ENCODE data around the gene HMGCR.

Gene HMGCR

DNA sequence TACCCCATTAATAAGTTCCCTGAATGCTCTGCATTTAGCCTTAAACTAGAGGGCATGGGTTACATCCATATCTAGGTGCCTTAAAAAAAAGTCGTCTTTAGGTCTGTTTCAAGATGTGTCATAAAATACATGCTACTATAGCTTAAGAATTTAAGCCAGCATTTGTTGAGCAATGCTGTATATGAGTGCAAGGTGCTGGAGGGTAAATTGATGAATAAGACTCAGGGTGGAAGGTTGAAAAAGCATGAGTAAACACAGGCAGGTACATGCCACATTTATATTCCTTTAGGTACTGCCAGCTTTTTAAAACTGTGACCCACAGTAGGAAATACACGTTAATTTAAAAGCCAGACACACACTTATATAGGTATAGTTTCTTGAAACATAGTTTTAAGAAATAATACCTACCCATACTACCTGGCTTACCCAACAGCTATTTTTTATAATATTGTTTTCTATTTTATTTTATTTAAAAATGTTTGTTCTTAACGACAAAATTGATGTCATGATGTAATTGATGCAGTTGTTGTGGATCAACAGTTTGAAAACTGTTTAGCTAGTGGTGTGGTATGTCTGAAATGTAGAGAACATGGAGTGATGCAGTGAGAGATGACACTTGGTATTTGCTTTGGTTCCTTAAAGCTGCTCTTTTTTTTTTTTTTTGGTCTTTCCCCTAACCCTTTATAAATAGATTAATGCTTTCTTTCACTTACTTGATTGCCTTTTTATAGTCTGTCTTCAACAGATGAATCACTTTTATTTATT, 3.9 kb downstream of the HMGCR start:
- no peak for DNase-seq (ENCODE audit: low spot score)

- DNase-seq (ENCODE audit: low spot score): no peak
Observed at GRCh38 chr5:75341934-75342333, 4.9 kb downstream of the HMGCR start.

DNA sequence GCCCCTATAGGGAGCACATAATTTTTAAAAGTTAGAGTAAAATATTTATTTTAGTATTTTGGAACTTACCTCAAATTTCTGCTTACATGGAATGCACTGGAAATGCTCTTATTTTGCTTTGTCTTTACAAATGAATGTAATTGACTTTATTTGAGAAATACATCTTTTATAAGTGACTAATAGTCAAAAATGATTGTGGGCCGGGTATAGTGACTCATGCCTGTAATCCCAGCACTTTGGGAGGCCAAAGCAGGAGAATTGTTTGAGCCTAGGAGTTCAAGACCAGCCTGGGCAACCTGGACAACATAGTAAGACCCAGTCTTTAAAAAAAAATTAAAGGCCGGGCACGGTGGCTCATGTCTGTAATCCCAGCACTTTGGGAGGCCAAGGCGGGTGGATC, 5.8 kb downstream of the HMGCR start:
- DNase-seq (ENCODE audit: low spot score): no peak

GRCh38 chr5:75348241-75348640, 11.2 kb downstream of the HMGCR start:
- DNase-seq (ENCODE audit: low spot score): no peak

DNA sequence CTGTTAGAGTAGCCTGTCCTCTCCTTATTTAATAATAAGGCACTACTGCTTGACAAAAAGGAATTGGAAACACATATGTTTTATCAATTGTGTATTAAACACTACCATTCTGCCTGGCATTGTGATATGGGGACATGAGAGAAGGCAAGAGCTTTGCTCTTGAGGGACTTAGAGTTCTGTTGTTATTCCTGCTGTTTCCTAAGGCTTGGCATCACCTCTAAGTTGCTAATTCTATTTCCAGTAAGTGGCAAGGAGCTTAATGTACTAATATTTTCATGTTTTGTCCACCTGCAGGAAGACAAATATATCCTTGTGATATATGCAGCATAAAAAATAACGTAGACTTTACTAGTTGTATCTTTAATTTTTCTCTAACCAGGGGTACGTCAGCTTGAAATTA, 12.6 kb downstream of the HMGCR start:
- DNase-seq (ENCODE audit: low spot score): no peak

GRCh38 chr5:75351139-75351926, 14.3 kb downstream of the HMGCR start:
- no peak for DNase-seq (ENCODE audit: low spot score)

DNA sequence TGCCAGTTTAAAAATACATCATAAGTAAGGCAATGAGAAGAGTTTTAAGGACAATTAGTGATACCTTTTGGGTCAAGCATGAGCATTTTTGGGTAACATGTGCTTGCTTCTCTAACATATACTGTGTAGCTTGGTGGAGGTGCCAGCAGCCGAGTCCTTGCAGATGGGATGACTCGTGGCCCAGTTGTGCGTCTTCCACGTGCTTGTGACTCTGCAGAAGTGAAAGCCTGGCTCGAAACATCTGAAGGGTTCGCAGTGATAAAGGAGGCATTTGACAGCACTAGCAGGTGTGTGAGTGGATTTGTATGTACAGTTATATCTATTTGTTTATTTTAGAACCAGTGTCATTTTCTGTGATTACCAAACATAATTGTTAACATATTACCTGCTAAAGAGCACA, 18.2 kb downstream of the HMGCR start:
- no peak for DNase-seq (ENCODE audit: low spot score)

- no peak for DNase-seq (ENCODE audit: low spot score)
Observed at GRCh38 chr5:75356719-75357118, 19.7 kb downstream of the HMGCR start.

- no peak for DNase-seq (ENCODE audit: low spot score)
Observed at GRCh38 chr5:75358117-75358516, 21.1 kb downstream of the HMGCR start.

DNA sequence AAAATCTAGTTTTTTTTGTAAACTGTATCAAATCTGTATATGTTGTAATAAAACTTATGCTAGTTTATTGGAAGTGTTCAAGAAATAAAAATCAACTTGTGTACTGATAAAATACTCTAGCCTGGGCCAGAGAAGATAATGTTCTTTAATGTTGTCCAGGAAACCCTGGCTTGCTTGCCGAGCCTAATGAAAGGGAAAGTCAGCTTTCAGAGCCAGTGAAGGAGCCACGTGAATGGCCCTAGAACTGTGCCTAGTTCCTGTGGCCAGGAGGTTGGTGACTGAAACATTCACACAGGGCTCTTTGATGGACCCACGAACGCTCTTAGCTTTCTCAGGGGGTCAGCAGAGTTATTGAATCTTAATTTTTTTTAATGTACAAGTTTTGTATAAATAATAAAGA, 24.3 kb downstream of the HMGCR start:
- DNase-seq (ENCODE audit: low spot score): no peak

- no peak for DNase-seq (ENCODE audit: low spot score)
Observed at GRCh38 chr5:75362474-75362975, 25.5 kb downstream of the HMGCR start.

GRCh38 chr5:75363111-75363510, 26.1 kb downstream of the HMGCR start:
- DNase-seq (ENCODE audit: low spot score): no peak

DNA sequence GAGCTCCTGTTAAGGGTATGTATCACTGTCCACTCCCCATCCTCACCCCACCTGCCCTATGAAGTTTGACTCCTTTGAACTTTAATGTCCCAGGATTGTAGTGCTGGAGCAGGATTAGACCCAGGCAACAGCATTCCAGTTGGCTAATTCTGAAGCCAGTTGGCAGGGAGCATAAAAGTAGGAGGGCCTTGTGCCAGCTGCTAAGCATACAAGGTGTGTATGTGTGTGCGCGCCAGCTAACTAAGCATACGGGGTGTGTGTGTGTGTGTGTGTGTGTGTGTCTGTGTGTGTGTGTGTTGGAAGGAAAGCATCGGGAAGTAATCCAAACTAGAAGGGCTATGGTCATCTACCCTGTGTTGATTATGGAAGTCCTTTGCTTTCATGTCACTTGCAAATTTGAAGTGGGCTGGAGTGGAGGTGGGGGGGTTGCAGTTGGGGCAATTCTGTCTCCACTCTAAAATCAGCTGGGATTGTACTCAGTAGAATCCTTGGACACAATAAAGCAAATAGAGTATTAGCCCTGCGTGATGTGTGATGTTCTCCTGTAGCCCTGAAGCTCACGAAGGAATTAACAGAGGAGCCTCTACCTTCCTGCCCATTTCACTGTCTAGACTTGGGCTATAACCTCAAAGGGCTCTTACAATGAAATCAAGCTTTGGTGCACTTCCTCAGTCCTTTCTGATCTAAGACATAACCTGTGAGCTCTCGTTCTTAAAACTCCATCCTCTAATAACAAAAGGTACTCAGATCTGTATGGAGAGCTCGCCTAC, 26.9 kb downstream of the HMGCR start:
- DNase-seq (ENCODE audit: low spot score): no peak

GRCh38 chr5:75364571-75365280, 27.7 kb downstream of the HMGCR start:
- DNase-seq (ENCODE audit: low spot score): no peak

DNA sequence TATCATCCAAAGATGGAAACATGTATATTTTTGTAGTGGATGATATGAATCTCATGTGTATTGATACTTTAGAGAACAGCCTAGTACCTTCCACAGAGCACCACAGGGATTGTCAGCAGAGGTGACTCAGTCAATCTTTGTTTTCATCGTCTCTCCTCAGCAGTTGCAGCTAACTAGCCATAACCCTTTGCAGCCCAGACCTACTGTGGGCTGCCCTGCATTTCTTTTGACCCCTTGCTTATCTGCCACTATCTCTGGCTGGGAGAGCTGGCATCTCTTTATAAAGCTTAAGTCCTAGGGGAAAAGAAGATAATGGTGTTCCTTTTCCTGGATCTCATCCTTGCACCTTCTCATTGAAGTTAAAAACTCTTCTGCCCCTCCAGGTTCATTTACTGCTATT, 28.7 kb downstream of the HMGCR start:
- DNase-seq (ENCODE audit: low spot score): no peak

- no peak for DNase-seq (ENCODE audit: low spot score)
Observed at GRCh38 chr5:75366787-75367186, 29.8 kb downstream of the HMGCR start.

DNA sequence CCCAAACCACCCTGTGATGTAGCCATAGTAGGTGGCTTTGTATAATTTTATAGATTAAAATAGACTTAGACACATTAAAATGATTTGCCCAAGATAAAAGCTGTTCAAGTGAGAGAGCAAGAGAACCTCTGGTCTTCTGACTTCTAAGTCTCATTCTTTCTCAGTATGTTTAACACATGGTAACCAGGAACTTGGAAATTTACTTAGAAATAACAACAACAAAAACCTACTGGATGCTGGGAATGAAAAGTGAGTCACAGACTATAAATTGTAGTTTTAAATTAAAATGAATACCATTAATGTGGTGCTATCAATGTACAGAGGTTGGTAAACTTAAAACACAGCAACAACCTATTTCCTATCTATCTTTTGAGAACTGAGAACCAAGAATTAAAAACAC, 30.4 kb downstream of the HMGCR start:
- DNase-seq (ENCODE audit: low spot score): peak; percentile 11

DNA sequence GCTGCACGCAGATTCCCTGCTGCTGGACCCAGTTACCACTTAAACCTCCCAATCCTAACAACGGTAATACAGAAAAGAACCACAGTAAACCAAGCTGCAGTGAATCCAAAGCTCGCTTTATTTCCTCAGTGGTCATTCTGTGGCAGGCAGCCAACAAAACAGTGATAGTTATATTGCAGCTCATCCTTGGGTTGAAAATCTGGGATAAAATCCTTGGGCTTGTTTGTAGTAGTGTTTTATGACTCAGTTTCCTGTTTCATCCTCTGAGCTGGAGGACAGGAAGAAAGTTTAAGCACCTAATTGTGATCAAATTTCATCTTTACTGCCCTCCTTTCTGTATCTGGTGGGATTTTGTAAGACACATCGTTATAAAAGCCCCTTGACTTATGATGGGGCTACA, 31.4 kb downstream of the HMGCR start:
- no peak for DNase-seq (ENCODE audit: low spot score)

DNA sequence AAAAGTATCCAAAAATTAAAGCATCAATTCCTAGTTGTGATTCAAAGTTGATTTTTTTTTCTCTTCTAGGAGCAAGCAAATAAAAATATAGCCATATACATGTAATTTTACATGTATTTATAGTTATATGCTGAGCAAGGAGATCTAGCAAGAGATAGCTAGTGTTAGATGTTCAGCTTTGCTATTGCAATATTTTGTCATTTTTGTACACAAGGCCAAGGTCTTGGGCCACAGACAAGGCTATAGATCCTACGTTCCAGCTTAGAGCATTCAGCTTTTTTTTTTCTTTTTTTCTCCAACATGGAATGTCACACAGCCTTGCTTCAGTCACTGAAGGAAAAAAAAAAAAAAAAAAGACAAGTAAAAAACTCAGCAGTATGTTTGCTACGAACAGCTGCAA, 36.8 kb downstream of the HMGCR start:
- DNase-seq (ENCODE audit: low spot score): no peak

GRCh38 chr5:75374394-75374814, 37.4 kb downstream of the HMGCR start:
- DNase-seq (ENCODE audit: low spot score): no peak

DNA sequence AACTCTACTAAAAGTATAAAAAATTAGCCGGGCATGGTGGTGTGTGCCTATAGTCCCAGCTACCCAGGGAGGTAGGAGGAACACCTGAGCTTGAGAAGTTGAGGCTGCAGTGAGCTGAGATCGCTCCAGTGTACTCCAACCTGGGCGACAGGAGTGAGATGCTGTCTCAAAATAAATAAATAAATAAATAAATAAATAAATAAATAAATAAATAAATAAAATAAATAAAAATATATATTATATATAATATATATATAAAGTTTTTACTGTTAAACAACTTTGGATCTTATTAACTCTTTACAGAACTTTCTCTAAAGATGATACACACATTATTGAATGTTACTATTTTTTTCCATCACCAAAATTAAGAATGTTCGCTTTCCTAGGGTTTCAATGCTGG, 38.4 kb downstream of the HMGCR start:
- DNase-seq (ENCODE audit: low spot score): no peak

DNA sequence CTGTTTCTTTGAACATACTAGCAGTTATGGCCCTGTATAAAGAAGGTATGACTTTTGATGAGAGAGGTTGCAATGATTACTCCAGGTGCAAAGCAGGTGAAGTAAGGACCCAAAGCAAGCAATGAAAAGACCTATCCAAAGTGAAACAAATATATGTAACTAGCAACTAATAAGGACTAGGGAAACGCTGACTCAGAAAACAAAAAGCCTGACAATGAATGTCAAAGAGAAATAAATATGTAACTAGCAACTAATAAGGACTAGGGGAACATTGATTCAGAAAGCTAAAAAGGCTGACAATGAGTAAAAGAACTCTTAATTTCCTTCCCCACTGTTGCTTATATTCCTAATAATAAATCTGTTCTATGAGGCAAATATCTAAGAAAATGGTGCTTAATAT, 43.1 kb downstream of the HMGCR start:
- DNase-seq (ENCODE audit: low spot score): no peak

Measured in GM03348 (cell line).